ENCODE measurements around the gene OAS2. TPM values are rescaled to one million over a fixed set of nuclear protein-coding genes. Genes with fewer than 3 reads are reported as not detected.

OAS2 gene
- total RNA-seq, 1 experiment from 2014 or later: 0.26 TPM

GRCh38 chr12:113054948-113055486, 76.7 kb downstream of the OAS2 start:
- Histone ChIP-seq H3K4me1 (replicated peaks) (no peaks in the 10 kb centered on the region), H3K27me3 (replicated peaks) (peaks cover 39% of the 10 kb centered on the region)

GRCh38 chr12:113055594-113056380, 77.5 kb downstream of the OAS2 start:
- peaks cover 39% of the 10 kb centered on the region for H3K27me3 ChIP-seq (replicated peaks)
- no peak for DNase-seq (ENCODE audit: low read depth in 1 of 2, low spot score in 2 of 2)
- H3K4me3 ChIP-seq: no peak overlapping the region
- H3K36me3 ChIP-seq: no peaks in the 10 kb centered on the region
- H3K27ac ChIP-seq: no peak overlapping the region
- no peaks in the 10 kb centered on the region for H3K9me3 ChIP-seq (replicated peaks)
- H3K4me1 ChIP-seq (replicated peaks): no peaks in the 10 kb centered on the region

More at GRCh38 chr12:113054948-113055486, 76.7 kb downstream of the OAS2 start:
- no peak for DNase-seq (ENCODE audit: low read depth in 1 of 2, low spot score in 2 of 2)
- Histone ChIP-seq H3K4me3 (no peak overlapping the region), H3K27ac (no peak overlapping the region), H3K9me3 (replicated peaks) (no peaks in the 10 kb centered on the region), H3K36me3 (no peaks in the 10 kb centered on the region)

- Histone ChIP-seq H3K4me3 (no peak overlapping the region), H3K9me3 (replicated peaks) (no peaks in the 10 kb centered on the region), H3K27ac (no peak overlapping the region), H3K36me3 (no peaks in the 10 kb centered on the region), H3K27me3 (replicated peaks) (peaks cover 39% of the 10 kb centered on the region), H3K4me1 (replicated peaks) (no peaks in the 10 kb centered on the region)
- no peak for DNase-seq (ENCODE audit: low read depth in 1 of 2, low spot score in 2 of 2)
Measured at GRCh38 chr12:113056381-113056630, 78.0 kb downstream of the OAS2 start.

- no peak for DNase-seq (ENCODE audit: low read depth in 1 of 2, low spot score in 2 of 2)
- Histone ChIP-seq H3K36me3 (no peaks in the 10 kb centered on the region), H3K27ac (no peak within 1 kb of the TSS), H3K4me3 (no peak within 1 kb of the TSS), H3K27me3 (replicated peaks) (peaks cover 42% of the 10 kb centered on the region), H3K4me1 (replicated peaks) (no peaks in the 10 kb centered on the region), H3K9me3 (replicated peaks) (no peaks in the 10 kb centered on the region)
Measured at GRCh38 chr12:113056631-113057488, 78.5 kb downstream of the OAS2 start, which contains the start of gene DTX1. Gene DTX1, plus strand, starts transcription at chr12:113056730. Its CDS starts 1,463 bp downstream, at chr12:113058193.

DNA sequence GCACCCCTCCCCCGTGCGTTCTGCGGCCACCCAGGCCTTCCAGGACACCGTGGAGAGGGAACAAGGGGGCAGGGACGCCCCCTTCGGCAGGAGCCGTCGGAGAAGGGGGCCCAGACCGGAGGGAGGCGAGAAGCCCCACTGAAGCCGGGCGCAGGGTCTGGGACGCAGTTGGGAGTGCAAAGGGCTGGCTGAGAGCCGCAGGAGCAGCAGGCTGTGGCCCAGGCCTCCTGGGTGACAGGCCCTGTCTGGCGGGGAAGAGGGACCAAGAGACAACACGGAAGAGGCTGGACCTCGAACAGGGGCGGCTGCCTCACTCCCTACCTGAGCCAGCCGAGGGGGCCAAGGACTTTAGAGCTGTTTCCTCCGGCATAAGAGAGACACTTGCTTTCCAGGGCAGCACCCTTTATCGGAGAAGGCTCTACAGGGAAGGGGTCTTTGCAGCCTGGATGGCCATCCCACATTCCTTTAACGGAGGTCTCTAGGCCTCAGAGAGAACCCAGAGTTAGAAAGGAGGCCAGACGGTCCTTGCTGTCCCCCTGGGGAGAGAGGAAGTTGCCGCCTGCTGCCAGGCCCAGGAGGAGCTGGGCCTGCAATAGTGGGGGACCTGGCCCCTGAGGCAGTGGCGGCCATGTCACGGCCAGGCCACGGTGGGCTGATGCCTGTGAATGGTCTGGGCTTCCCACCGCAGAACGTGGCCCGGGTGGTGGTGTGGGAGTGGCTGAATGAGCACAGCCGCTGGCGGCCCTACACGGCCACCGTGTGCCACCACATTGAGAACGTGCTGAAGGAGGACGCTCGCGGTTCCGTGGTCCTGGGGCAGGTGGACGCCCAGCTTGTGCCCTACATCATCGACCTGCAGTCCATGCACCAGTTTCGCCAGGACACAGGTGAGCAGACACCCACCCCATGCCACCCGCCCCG, 79.5 kb downstream of the OAS2 start:
- H3K9me3 ChIP-seq (replicated peaks): no peaks in the 10 kb centered on the region
- DNase-seq (ENCODE audit: low read depth in 1 of 2, low spot score in 2 of 2): no peak
- H3K4me1 ChIP-seq (replicated peaks): no peaks in the 10 kb centered on the region
- peaks cover 42% of the 10 kb centered on the region for H3K27me3 ChIP-seq (replicated peaks)
- H3K4me3 ChIP-seq: no peak overlapping the region
- H3K36me3 ChIP-seq: no peaks in the 10 kb centered on the region
- H3K27ac ChIP-seq: no peak overlapping the region

DNA sequence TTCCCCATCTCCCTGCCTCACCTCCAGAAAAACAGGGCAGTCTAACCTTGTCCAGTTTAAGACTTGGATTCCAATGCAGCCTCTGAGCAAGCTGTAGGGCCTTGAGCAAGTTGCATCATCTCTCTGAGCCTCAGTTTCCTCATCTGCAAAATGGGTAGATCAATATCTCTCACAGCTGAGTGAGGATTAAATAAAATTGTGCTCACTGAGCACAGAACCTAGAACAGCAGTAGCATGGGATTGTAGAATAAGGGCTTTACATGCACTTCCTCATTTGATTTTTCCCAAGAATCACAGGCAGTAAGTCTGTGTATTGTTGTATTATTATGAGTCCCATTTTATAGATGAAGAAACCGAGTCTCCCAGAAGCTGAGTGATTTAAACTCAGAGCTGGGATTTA, 80.2 kb downstream of the OAS2 start:
- Histone ChIP-seq H3K36me3 (no peaks in the 10 kb centered on the region), H3K4me3 (no peak overlapping the region), H3K4me1 (replicated peaks) (no peaks in the 10 kb centered on the region)

DNA sequence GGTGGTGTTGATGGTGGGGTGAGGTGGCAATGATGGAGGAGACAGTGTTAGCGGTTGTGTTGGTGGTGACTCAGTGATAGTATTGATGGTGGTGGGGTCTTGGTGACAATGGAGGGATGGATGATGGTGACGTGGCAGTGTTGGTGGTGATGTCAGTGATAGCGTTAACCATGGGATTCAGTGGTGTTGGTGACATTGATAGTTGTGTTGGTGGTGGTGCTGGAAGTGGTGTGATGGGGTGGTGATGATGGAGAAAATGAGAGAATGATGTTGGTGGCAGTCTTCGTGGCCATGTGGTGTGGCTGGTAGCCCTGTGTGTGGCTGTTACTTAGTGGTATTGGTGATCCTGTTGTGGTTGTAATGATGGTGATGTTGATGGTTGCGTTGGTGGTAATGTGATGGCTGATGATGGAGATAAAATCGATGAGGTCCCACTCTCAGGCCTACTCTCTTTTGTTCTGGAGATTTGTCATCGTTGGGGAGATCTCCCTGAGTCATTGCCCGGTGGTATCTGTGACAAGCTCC, 80.8 kb downstream of the OAS2 start:
- Histone ChIP-seq H3K4me3 (no peak overlapping the region), H3K4me1 (replicated peaks) (no peaks in the 10 kb centered on the region), H3K27ac (no peak overlapping the region), H3K9me3 (replicated peaks) (no peaks in the 10 kb centered on the region), H3K36me3 (no peaks in the 10 kb centered on the region), H3K27me3 (replicated peaks) (peaks cover 38% of the 10 kb centered on the region)
- DNase-seq (ENCODE audit: low read depth in 1 of 2, low spot score in 2 of 2): no peak

More for the DNA sequence above, 80.2 kb downstream of the OAS2 start:
- H3K27me3 ChIP-seq (replicated peaks): peaks cover 39% of the 10 kb centered on the region
- no peak for DNase-seq (ENCODE audit: low read depth in 1 of 2, low spot score in 2 of 2)
- H3K27ac ChIP-seq: no peak overlapping the region
- H3K9me3 ChIP-seq (replicated peaks): no peaks in the 10 kb centered on the region

- Histone ChIP-seq H3K9me3 (replicated peaks) (no peaks in the 10 kb centered on the region), H3K36me3 (no peaks in the 10 kb centered on the region), H3K27me3 (replicated peaks) (peaks cover 34% of the 10 kb centered on the region), H3K4me3 (no peak overlapping the region), H3K27ac (no peak overlapping the region), H3K4me1 (replicated peaks) (no peaks in the 10 kb centered on the region)
- no peak for DNase-seq (ENCODE audit: low read depth in 1 of 2, low spot score in 2 of 2)
Measured at GRCh38 chr12:113060336-113060960, 82.1 kb downstream of the OAS2 start.

- DNase-seq (ENCODE audit: low read depth in 1 of 2, low spot score in 2 of 2): no peak
- Histone ChIP-seq H3K27me3 (replicated peaks) (peaks cover 27% of the 10 kb centered on the region), H3K27ac (no peak overlapping the region), H3K9me3 (replicated peaks) (no peaks in the 10 kb centered on the region), H3K4me3 (no peak overlapping the region), H3K4me1 (replicated peaks) (no peaks in the 10 kb centered on the region), H3K36me3 (no peaks in the 10 kb centered on the region)
Measured at GRCh38 chr12:113061061-113061694, 82.9 kb downstream of the OAS2 start.

Other genes with a start within 250 kb of the OAS2 start
- gene RPH3A, start 186.8 kb upstream of the OAS2 start, total RNA-seq (2014; rRNA removed; shearing (Covaris generic)): 0.79 TPM in 1 of 2 replicates, not detected in the other
- not detected in 2 replicates for gene OAS1, start 71.6 kb upstream of the OAS2 start, total RNA-seq (2014; rRNA removed; shearing (Covaris generic))
- 13.0 and 18.5 TPM in 2 replicates for gene OAS3, start 40.0 kb upstream of the OAS2 start, total RNA-seq (2014; rRNA removed; shearing (Covaris generic))
- gene DTX1, start 78.2 kb downstream of the OAS2 start, total RNA-seq (2014; rRNA removed; shearing (Covaris generic)): not detected in 2 replicates
- gene RASAL1, start 157.2 kb downstream of the OAS2 start, total RNA-seq (2014; rRNA removed; shearing (Covaris generic)): not detected in 2 replicates
- gene CFAP73, start 171.2 kb downstream of the OAS2 start, total RNA-seq (2014; rRNA removed; shearing (Covaris generic)): not detected in 2 replicates
- 45.4 and 79.6 TPM in 2 replicates for gene DDX54, start 207.0 kb downstream of the OAS2 start, total RNA-seq (2014; rRNA removed; shearing (Covaris generic))
- gene RITA1, start 207.2 kb downstream of the OAS2 start, total RNA-seq (2014; rRNA removed; shearing (Covaris generic)): 20.6 and 33.1 TPM in 2 replicates
- 7.6 and 17.0 TPM in 2 replicates for gene TPCN1, start 242.9 kb downstream of the OAS2 start, total RNA-seq (2014; rRNA removed; shearing (Covaris generic))

Measured in SJSA1 (cell line).